H1 (cell line): ENCODE results near the gene CHI3L1. TPM values are rescaled to one million over a fixed set of nuclear protein-coding genes. Genes with fewer than 3 reads are reported as not detected.

Source experiments
- BRCA1 ChIP-seq: IDR thresholded peaks from 2 replicates; pipeline ENCODE4 v1.6.1; 2012; ENCODE audit warnings: low read depth, low read length, improper control_type of control experiment
- CHD7 ChIP-seq: fragments of 300-600 bp; sonication (generic); IDR thresholded peaks from 2 replicates; pipeline ENCODE4 v1.7.1; 2012; ENCODE audit warnings: low read length, moderate library complexity, mild to moderate bottlenecking, inconsistent platforms; ENCODE audit not compliant: insufficient replicate concordance
- CTCF ChIP-seq, 3 experiments: IDR thresholded peaks; 1 replicate in 2 of 3; 2 replicates in 1 of 3; pipeline versions ENCODE4 v1.5.1 to v1.6.1; 2011; ENCODE audit warnings: low read length in 3 of 3, mild to moderate bottlenecking in 3 of 3, inconsistent platforms in 2 of 3, low read depth in 1 of 3, moderate library complexity in 1 of 3; ENCODE audit not compliant: insufficient read depth in 1 of 3; ENCODE audit errors: control extremely low read depth in 1 of 3
- E2F6 ChIP-seq: IDR thresholded peaks from 2 replicates; pipeline ENCODE4 v1.6.1; 2012; ENCODE audit warnings: inconsistent platforms
- MAX ChIP-seq: IDR thresholded peaks from 2 replicates; pipeline ENCODE4 v1.6.1; 2012; ENCODE audit warnings: inconsistent platforms
- POLR2AphosphoS5 ChIP-seq: IDR thresholded peaks from 2 replicates; pipeline ENCODE4 v1.6.1; 2011; ENCODE audit warnings: low read depth, low read length
- polyA plus RNA-seq, 7 experiments: library from polyadenylated mRNA; depleted of rRNA in 3 of 7; stranded (reverse) in 5 of 7; unstranded in 2 of 7; fragments of >200 nt in 5 of 7; fragments of 200-250 nt in 2 of 7; gene quantifications; 1 replicate in 5 of 7; 2 replicates in 1 of 7; 4 replicates in 1 of 7; pipeline versions ENCODE4 v1.2.1 to v1.2.3, GENCODE V29; 2011 to 2013; ENCODE audit warnings: missing spikeins in 2 of 7, mixed read lengths in 2 of 7
- total RNA-seq: library from RNA; stranded (reverse); fragmentation: NEBNext Ultra II Directional; extraction: Animal tissue kit (Norgen Biotek cat#: 25700); gene quantifications from 2 replicates; pipeline ENCODE4 v1.2.1, GENCODE V29; 2021

Gene CHI3L1
- total and polyA plus RNA-seq, 2 of the 8 experiments (the other 6 are each of a cell fraction or from before 2014, with no cell fraction given): 1.0 TPM; not detected in 1

GRCh38 chr1:203142684-203143408, 43.7 kb downstream of the CHI3L1 start (continued):
- TF ChIP-seq CTCF (IDR thresholded peaks at IDR 0.05; ENCODE audit: control extremely low read depth in 1 of 3, insufficient read depth in 1 of 3, low read depth in 1 of 3, low read length in 3 of 3): no peak
- TF ChIP-seq MAX: no peak
- no peak for TF ChIP-seq POLR2AphosphoS5
- no peak for TF ChIP-seq E2F6
- TF ChIP-seq CHD7: no peak
- TF ChIP-seq BRCA1: no peak
